ENCODE measurements around the gene AIF1L.

The AIF1L gene

DNA sequence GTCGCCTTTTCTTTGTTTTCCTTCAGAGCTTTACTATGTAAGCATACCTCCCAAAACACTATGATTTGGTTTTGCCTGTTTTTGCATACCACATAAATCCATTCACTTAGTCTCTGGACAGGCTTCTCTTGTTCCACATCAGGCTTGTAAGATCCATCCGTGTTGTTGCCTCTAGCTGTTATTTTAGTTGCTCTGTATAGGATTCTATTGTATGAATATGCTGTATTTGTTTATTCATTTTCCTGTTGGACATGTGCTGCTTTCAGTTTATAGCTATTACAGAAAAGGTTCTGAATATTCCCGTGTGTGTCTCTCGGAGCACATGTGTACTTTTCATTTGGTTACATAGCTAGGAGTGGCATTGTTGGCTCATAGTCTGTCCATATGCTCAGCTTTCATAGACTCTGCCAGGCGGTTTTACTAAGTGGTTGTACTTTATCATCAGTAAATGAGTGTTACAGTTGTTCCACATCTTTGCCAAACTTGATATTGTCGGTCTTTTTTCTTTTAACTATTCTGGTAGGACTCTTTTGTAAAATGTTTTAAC is 70.9 kb downstream of the AIF1L start:
- TF ChIP-seq, protein P1, sequence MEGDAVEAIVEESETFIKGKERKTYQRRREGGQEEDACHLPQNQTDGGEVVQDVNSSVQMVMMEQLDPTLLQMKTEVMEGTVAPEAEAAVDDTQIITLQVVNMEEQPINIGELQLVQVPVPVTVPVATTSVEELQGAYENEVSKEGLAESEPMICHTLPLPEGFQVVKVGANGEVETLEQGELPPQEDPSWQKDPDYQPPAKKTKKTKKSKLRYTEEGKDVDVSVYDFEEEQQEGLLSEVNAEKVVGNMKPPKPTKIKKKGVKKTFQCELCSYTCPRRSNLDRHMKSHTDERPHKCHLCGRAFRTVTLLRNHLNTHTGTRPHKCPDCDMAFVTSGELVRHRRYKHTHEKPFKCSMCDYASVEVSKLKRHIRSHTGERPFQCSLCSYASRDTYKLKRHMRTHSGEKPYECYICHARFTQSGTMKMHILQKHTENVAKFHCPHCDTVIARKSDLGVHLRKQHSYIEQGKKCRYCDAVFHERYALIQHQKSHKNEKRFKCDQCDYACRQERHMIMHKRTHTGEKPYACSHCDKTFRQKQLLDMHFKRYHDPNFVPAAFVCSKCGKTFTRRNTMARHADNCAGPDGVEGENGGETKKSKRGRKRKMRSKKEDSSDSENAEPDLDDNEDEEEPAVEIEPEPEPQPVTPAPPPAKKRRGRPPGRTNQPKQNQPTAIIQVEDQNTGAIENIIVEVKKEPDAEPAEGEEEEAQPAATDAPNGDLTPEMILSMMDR (IDR thresholded peaks at IDR 0.05; ENCODE audit: insufficient read depth, low read depth, low read length, missing control alignments) = no peak
- no peak for DNase-seq (ENCODE audit: low read depth)
- no peak overlapping the region for H3K4me3 ChIP-seq (ENCODE audit: low read length)

DNA sequence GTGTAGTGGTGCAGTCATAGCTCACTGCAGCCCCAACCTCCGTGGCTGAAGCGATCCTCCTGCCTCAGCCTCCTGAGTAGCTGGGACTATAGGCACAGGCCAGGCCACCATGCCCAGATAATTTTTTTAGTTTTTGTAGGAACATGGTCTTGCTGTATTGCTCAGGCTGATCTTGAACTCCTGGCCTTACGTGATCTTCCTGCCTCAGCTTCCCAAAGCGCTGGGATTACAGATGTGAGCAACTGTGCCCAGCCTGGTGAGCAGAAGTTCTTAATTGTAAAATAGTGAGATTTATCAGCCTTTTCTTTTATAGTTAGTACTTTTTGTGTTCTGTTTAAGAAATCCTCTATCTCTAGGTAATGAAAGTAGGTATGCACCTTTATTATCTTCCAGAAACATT is 71.6 kb downstream of the AIF1L start:
- H3K4me3 ChIP-seq (ENCODE audit: low read length) = no peak overlapping the region
- no peak for DNase-seq (ENCODE audit: low read depth)
- TF ChIP-seq, protein P1 (IDR thresholded peaks at IDR 0.05; ENCODE audit: insufficient read depth, low read depth, low read length, missing control alignments) = no peak

DNA sequence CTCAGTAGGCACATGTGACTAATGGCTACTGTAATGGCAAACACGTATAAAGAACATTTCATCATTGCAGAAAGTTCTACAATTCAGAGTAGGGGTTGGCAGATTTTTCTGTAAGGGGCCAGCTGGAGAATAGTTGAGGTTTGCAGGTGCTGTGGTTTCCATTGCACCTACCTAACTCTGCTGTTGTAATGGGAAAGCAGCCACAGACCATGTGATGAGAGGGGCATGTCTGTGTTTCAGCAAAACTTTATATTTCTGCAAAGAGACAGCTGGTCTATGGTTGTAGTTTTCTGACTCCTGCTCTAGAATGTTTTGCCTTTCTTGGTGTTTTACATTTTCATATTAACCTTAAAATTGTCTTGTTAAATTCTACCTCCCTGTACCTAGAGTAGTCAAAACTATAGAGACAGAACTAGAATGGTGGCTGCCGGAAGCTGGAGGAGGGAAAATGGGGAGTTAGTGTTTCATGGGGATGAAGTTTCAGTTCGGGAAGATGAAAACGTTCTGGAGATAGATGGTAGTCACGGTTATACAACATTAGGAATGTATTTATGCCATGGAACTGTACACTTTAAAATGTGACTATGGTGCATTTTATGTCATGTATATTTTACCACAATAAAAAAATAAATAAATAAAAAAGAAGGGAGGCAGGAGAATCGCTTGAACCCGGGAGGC is 73.4 kb downstream of the AIF1L start:
- TF ChIP-seq, protein P1 (IDR thresholded peaks at IDR 0.05; ENCODE audit: insufficient read depth, low read depth, low read length, missing control alignments) = no peak
- H3K4me3 ChIP-seq (ENCODE audit: low read length) = no peak overlapping the region
- no peak for DNase-seq (ENCODE audit: low read depth)

Measured in epithelial cell of esophagus (primary cell).